IMR-90 (cell line): ENCODE measurements around the gene TNFSF9.

Experiments
- CEBPB ChIP-seq: IDR thresholded peaks from 2 replicates; pipeline ENCODE4 v1.6.1; 2012; ENCODE audit warnings: low read depth, low read length, improper control_type of control experiment
- CHD1 ChIP-seq: IDR thresholded peaks from 2 replicates; pipeline ENCODE4 v1.6.1; 2012; ENCODE audit warnings: low read depth, low read length, improper control_type of control experiment
- CTCF ChIP-seq: conservative IDR thresholded peaks from 2 replicates; pipeline ENCODE4 v1.5.1; 2012; ENCODE audit warnings: mild to moderate bottlenecking, low read depth, low read length, improper control_type of control experiment
- FOS ChIP-seq: fragments of 150-350 bp; IDR thresholded peaks from 2 replicates; pipeline ENCODE4 v1.6.1; 2016; ENCODE audit warnings: low read depth, low read length
- POLR2A ChIP-seq: IDR thresholded peaks from 2 replicates; pipeline ENCODE4 v1.6.1; 2012; ENCODE audit warnings: mild to moderate bottlenecking, low read depth, low read length
- RAD21 ChIP-seq: IDR thresholded peaks from 2 replicates; pipeline ENCODE4 v1.6.1; 2012; ENCODE audit warnings: low read length, improper control_type of control experiment
- RFX5 ChIP-seq: IDR thresholded peaks from 2 replicates; pipeline ENCODE4 v1.8.0; 2012; ENCODE audit warnings: low read depth, mild to moderate bottlenecking, low read length, moderate library complexity
- USF2 ChIP-seq: fragments of 150-350 bp; IDR thresholded peaks from 2 replicates; pipeline ENCODE4 v1.6.1; 2017; ENCODE audit warnings: mild to moderate bottlenecking, antibody characterized with exemption, low read length, low read depth

DNA sequence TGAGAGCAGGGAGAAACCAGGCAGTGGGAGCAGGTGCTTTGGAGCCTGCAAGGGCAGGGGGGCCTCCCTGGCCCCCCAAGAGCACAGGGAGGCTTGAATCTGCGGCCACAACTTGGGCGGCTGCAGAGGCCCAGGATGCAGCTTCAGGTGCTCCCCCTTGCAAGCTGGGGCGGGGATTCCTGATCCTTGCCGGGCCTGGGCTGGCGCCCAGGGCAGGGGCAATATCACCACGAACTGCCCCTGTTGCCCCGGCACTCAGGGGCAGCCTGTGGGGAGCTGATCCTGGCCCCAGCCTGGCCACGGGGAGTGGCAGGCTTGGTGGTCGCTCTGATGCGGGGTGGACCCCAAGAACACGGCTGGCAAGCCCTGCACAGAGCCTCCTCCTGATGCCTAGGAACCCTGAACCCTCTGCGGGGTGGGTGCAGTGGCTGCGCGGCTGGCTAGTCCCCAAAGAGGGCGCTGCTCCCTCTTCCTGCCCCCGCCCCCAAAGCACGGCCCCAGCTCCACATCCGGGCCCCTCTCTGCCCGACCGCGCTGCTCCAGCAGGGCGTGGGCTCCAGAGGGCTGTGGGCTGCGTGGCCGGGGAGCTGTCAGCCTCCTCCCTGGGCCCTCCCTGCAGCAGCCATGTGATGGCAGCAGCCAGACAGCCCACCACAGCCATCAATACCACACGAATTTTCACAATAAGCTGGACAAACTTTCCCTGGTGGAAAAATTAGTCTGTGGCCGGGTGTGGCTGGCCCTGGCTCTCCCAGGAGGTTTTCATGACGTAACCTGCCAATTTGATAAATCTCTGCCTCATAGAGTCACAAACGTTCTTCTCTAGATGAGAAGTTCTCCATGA, 21.0 kb downstream of the TNFSF9 start:
- TF ChIP-seq CTCF: no peak
- no peak for TF ChIP-seq POLR2A
- TF ChIP-seq CEBPB: no peak
- no peak for TF ChIP-seq RAD21
- no peak for TF ChIP-seq CHD1
- no peak for TF ChIP-seq USF2
- TF ChIP-seq FOS: no peak
- TF ChIP-seq RFX5: no peak
